Kidney (tissue), 14 donors: ENCODE results near the gene MEIOB. TPM values are rescaled to one million over a fixed set of nuclear protein-coding genes. Genes with fewer than 3 reads are reported as not detected.
A peak's percentile ranks its signal among the peaks of the same experiment; 100 is the strongest.

Source experiments
- DNase-seq, 5 donors: peaks; one replicate each; pipeline ENCODE4 v3.0.0-alpha.2; 2013 to 2020
- FAIRE-seq: peaks from 2 replicates; lab custom pipeline; 2012; peaks lifted over from hg19 to GRCh38; lab: Jason Lieb, UNC
- H3K27ac ChIP-seq, 2 donors: one replicate each; pipeline ENCODE4 v1.7.0; 2013; ENCODE audit warnings: low read depth in 2 of 2, low read length in 2 of 2, inconsistent platforms in 1 of 2
- H3K27me3 ChIP-seq: one replicate; pipeline ENCODE4 v1.7.1; 2013; ENCODE audit warnings: low read length, inconsistent platforms; ENCODE audit not compliant: control insufficient read depth, insufficient read depth
- H3K36me3 ChIP-seq, 3 donors: one replicate each; pipeline versions ENCODE4 v1.7.0 to v1.7.1; 2013; ENCODE audit warnings: low read length in 3 of 3, control low read depth in 1 of 3, inconsistent platforms in 1 of 3; ENCODE audit not compliant: insufficient read depth in 3 of 3, control insufficient read depth in 2 of 3
- H3K4me1 ChIP-seq, 3 donors: one replicate each; pipeline versions ENCODE4 v1.7.0 to v1.7.1; 2013; ENCODE audit warnings: low read length in 3 of 3, inconsistent platforms in 1 of 3, low read depth in 1 of 3; ENCODE audit not compliant: control insufficient read depth in 2 of 3, insufficient read depth in 2 of 3
- H3K4me3 ChIP-seq, 3 donors: one replicate each; pipeline versions ENCODE4 v1.7.0 to v1.8.1; 2013; ENCODE audit warnings: low read length in 3 of 3, control low read depth in 1 of 3, inconsistent platforms in 1 of 3
- H3K9ac ChIP-seq, 3 donors: one replicate each; pipeline versions ENCODE4 v1.7.0 to v1.7.1; 2013; ENCODE audit warnings: low read length in 3 of 3, control low read depth in 1 of 3, inconsistent platforms in 1 of 3
- H3K9me3 ChIP-seq, 3 donors: one replicate each; pipeline versions ENCODE4 v1.7.0 to v1.7.1; 2013; ENCODE audit warnings: low read length in 3 of 3, control low read depth in 1 of 3, inconsistent platforms in 1 of 3; ENCODE audit not compliant: control insufficient read depth in 2 of 3, insufficient read depth in 1 of 3
- intact Hi-C: fragments of 100-400 bp; cut with DNase I; formaldehyde crosslinking; loops from one replicate; pipeline ENCODE4 v1.11.1; 2022
- polyA plus RNA-seq: library from polyadenylated mRNA; stranded (reverse); fragments of 350-450 nt; fragmentation: Illumina TruSeq; extraction: RNeasy Lipid Tissue Mini Kit (QIAGEN cat#74804); gene quantifications from one replicate; pipeline ENCODE4 v1.2.3, GENCODE V29; 2014; ENCODE audit warnings: low read depth, low replicate concordance; ENCODE audit not compliant: insufficient read depth
- total RNA-seq: library from RNA; stranded (reverse); fragmentation: NEBNext Ultra II Directional; extraction: Animal tissue kit (Norgen Biotek cat#: 25700); gene quantifications from one replicate; pipeline ENCODE4 v1.2.1, GENCODE V29; 2021
- TF ChIP-seq, protein P1 (sequence below): IDR thresholded peaks from 3 replicates; pipeline ENCODE4 v1.5.1; 2012; ENCODE audit warnings: mild to moderate bottlenecking, moderate library complexity, borderline replicate concordance; ENCODE audit not compliant: insufficient read depth; ENCODE audit errors: extremely low read depth
- donor health status: control.
- donor health status: control.
- donor health status: control.
- donor health status: control.
- donor health status: control.
- donor health status: DM: yes; HTN: yes; CAD: no.
- donor health status: Normal renal cell carcinoma (clear cell type).

MEIOB gene
- total and polyA plus RNA-seq, 2 donors from 2014 or later, result 0.16 to 1.4 TPM

DNA sequence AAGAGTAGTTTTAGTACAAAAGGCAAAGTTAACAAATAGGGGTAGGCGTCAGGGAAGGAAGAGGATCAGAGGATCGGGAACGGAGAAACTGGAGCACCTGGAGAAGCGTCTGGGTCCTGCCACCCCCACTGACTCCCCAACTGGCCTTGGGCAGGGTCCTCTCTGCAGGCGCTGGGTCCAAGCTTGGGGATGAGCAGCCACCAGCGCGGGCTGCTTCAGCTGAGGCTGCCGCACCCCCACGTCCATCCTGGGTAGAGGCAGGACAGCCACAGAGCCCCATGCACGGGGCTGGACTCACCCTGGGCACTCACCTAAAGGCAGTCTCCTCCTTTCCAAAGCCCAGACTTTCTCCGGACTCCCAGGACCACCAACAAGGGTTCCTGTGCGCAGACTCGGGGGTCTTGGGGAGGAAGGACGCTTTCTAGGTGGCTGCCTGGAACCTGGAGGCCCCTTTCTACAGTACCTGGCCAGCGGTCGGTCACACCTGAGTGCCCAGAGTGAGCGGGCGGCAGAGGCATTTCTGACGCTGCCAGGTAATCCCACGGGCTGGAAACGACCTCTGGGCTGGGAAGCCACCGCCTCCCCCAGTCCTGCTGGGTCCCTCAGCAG lies 45.2 kb upstream of the MEIOB start:
- no peaks in the 10 kb centered on the region for H3K36me3 ChIP-seq
- H3K4me3 ChIP-seq, result no peak overlapping the region
- intact Hi-C loops, result no loop called here
- no peak overlapping the region for H3K9ac ChIP-seq
- peaks cover 30% of the 10 kb centered on the region for H3K27me3 ChIP-seq
- TF ChIP-seq, protein P1, sequence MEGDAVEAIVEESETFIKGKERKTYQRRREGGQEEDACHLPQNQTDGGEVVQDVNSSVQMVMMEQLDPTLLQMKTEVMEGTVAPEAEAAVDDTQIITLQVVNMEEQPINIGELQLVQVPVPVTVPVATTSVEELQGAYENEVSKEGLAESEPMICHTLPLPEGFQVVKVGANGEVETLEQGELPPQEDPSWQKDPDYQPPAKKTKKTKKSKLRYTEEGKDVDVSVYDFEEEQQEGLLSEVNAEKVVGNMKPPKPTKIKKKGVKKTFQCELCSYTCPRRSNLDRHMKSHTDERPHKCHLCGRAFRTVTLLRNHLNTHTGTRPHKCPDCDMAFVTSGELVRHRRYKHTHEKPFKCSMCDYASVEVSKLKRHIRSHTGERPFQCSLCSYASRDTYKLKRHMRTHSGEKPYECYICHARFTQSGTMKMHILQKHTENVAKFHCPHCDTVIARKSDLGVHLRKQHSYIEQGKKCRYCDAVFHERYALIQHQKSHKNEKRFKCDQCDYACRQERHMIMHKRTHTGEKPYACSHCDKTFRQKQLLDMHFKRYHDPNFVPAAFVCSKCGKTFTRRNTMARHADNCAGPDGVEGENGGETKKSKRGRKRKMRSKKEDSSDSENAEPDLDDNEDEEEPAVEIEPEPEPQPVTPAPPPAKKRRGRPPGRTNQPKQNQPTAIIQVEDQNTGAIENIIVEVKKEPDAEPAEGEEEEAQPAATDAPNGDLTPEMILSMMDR, result no peak
- DNase-seq, result peak in 2 of 5 donors; percentile 62 to 63
- no peaks in the 10 kb centered on the region for H3K4me1 ChIP-seq
- no peak for FAIRE-seq
- no peak overlapping the region for H3K27ac ChIP-seq
- H3K9me3 ChIP-seq, result no peaks in the 10 kb centered on the region

DNA sequence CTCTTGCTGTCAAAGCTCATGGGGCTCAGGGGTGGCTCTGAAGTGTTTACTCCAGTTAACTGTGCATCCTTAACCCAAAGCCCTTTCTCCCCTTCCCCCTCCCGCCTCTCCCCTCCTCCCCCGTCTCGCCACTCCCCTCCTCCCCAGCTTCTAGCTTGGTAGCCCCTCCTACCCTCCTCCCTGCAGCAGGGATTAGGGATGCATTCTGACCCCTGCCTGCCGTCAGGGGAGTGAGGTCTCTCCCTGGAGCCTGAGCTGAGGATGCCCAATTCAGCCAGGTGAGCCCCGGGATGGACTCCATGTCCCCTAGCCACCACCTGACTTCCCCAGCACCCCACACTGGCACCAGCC lies 44.7 kb upstream of the MEIOB start:
- TF ChIP-seq, protein P1, result no peak
- Histone ChIP-seq H3K4me1 (no peaks in the 10 kb centered on the region), H3K9me3 (no peaks in the 10 kb centered on the region), H3K36me3 (no peaks in the 10 kb centered on the region), H3K27me3 (peaks cover 29% of the 10 kb centered on the region), H3K27ac (no peak overlapping the region), H3K4me3 (no peak overlapping the region), H3K9ac (no peak overlapping the region)
- DNase-seq, result peak in 1 of 5 donors; percentile 53
- FAIRE-seq, result no peak
- intact Hi-C loops, result no loop called here

DNA sequence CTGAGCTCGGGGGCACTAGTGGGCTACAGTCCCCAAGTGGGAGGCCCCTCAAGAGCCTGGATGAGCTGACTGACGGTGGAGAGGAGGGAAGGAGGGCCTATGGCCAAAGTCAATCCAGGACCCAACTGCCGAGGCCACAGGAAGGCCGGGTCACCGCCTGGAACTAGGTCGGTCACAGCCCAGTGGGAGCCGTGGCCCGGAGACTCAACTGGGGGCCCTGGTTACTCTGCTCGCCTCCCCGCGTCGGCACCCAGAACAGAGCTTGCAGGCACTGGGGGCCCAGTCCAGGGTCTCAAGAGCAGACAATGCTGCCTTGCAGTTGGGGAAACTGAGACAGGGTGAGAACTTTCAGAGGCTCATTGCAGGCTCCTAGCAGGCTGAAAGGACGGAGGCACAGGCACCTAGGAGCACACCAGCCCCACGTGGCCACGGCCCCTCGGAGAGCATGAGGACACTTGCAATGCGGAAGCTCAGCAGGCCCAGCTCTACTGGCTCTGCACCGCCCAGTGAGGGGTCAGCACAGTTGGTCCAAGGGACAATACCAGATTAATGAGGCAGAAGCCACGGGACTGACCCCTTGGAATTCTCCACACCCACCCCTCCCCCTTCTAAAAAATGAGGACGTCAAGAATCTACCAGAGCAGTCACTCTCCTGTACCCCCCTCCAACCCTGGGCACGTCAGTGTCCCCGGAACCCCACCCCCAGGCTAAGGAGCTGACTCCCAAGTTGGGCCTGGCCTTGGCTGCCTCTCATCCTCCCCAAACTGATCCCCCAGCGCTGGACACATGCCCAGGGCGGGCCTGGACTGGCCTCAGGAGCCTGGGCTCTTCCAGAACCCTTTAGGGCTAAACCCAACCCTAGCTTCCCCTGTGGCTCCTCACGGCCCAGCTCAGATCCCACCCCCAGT lies 44.0 kb upstream of the MEIOB start:
- H3K4me1 ChIP-seq, result no peaks in the 10 kb centered on the region
- H3K9me3 ChIP-seq, result no peaks in the 10 kb centered on the region
- TF ChIP-seq, protein P1, result no peak

More for the DNA sequence above, 44.0 kb upstream of the MEIOB start:
- FAIRE-seq, result no peak
- Histone ChIP-seq H3K36me3 (no peaks in the 10 kb centered on the region), H3K27me3 (peaks cover 23% of the 10 kb centered on the region), H3K9ac (no peak overlapping the region), H3K27ac (no peak overlapping the region), H3K4me3 (no peak overlapping the region)
- DNase-seq, result peak in 1 of 5 donors; percentile 53
- intact Hi-C loops, result no loop called here
